MG63 (cell line): Measurements from ENCODE around the gene SIRPG. TPM values are rescaled to one million over a fixed set of nuclear protein-coding genes. Genes with fewer than 3 reads are reported as not detected.
"Not testable (repeated sequence)": the region's sequence is repeated elsewhere in the genome, so short reads cannot be mapped to it uniquely, and the experiment has no call there.

Experiments
- DNase-seq: peaks from one replicate; pipeline ENCODE4 v3.0.0-alpha.2; 2020
- H3K27me3 ChIP-seq: fragments of 250-450 bp; sonication (Bioruptor Pico); 2 replicates; pipeline ENCODE4 v1.5.1; 2020; ENCODE audit warnings: mild to moderate bottlenecking, moderate library complexity
- H3K36me3 ChIP-seq: fragments of 250-450 bp; sonication (Bioruptor Pico); 2 replicates; pipeline ENCODE4 v1.5.1; 2020; ENCODE audit warnings: mild to moderate bottlenecking, moderate library complexity
- H3K4me3 ChIP-seq: fragments of 250-450 bp; sonication (Bioruptor Pico); 2 replicates; pipeline ENCODE4 v1.5.1; 2020; ENCODE audit warnings: mild to moderate bottlenecking, moderate library complexity
- H3K9me3 ChIP-seq: fragments of 250-450 bp; sonication (Bioruptor Pico); 2 replicates; pipeline ENCODE4 v1.5.1; 2020; ENCODE audit warnings: mild to moderate bottlenecking, moderate library complexity
- total RNA-seq: library from RNA; depleted of rRNA; stranded (reverse); fragments of >200 nt; shearing (Covaris generic); gene quantifications from 2 replicates; pipeline ENCODE4 v1.2.3, GENCODE V29; 2014; ENCODE audit warnings: low replicate concordance

SIRPG gene
- total RNA-seq, 1 experiment from 2014 or later = not detected

DNA sequence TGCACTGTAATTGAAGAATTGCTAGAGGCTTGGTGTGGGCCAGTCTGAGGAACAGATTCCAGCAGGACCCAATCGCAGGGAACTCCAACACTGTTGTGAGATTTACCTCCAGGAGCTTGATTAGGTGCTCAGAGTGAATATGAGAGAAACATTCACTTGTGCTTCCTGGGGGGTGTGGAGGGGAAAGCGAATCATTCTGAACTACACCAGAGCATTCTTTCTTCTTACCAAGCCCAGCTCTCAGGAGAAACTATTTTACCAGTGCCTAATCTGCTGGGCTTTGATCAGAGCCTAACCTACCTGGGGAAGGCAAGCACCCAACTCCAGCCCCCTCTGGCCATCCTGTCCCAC lies 30.4 kb downstream of the SIRPG start:
- Histone ChIP-seq H3K9me3 (no peaks in the 10 kb centered on the region), H3K36me3 (no peaks in the 10 kb centered on the region), H3K27me3 (no peaks in the 10 kb centered on the region), H3K4me3 (no peak overlapping the region)
- no peak for DNase-seq

DNA sequence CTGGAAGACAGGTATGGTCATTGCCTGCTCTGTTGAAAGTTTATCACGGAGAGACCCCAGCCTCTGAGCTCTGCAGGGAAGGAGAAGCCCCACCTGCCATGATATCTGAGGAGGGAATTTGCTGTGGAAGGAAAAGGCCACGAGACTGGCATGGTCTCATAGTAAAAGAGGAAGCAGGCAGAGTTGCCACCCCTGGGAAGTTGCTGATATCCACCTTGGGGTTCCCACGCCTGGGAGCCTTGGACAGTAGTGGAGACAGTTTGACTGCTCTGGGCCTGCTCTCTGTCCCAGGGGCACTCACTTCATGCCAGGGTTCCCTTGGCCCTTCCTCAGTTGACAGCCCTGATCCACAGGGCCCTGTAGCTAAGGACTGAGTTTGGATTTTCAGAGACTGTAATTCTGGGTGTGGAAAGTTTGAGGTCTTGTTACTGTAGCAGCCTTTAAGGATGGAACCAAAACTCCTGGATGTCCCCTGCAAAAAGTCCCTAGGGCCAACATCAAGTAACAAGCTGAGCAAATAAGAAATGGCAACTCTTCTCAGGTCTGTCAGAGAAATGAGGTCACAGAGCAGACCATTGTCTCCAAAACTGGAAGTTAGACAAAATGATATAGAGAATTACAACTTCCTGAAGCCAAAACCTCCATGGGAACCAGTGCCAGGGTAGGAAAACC lies 30.9 kb downstream of the SIRPG start:
- no peaks in the 10 kb centered on the region for H3K9me3 ChIP-seq
- H3K27me3 ChIP-seq = no peaks in the 10 kb centered on the region
- H3K4me3 ChIP-seq = no peak overlapping the region
- no peak for DNase-seq
- H3K36me3 ChIP-seq = no peaks in the 10 kb centered on the region

DNA sequence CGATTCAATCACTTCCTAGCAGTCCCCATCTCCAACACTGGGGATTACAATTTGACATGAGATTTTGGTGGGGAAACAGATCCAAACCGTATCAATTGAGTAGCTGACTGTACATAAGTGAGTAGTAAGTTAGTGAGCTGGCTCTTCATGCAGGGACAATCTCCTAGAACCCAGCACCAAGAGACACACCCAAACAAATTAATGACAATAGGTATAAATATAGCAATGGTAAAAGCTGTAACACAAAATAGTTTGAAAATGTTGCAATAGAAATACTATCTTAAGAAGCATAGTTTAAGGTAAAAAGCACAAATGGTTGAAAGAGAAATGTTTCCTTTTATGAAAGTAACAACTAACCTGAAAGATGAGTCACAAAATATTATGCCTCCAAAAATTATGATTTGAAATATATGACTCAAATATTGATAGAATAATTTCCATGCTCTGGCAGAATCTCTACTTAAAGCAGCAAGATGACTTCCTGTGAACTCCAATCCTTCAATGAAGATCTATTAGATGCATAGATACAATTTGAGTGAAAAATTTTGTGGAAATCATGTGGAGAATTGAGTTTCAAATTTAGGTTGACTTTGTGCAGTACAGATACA lies 32.4 kb downstream of the SIRPG start:
- H3K27me3 ChIP-seq = no peaks in the 10 kb centered on the region
- H3K9me3 ChIP-seq = no peaks in the 10 kb centered on the region
- DNase-seq = no peak
- no peak overlapping the region for H3K4me3 ChIP-seq
- H3K36me3 ChIP-seq = no peaks in the 10 kb centered on the region

DNA sequence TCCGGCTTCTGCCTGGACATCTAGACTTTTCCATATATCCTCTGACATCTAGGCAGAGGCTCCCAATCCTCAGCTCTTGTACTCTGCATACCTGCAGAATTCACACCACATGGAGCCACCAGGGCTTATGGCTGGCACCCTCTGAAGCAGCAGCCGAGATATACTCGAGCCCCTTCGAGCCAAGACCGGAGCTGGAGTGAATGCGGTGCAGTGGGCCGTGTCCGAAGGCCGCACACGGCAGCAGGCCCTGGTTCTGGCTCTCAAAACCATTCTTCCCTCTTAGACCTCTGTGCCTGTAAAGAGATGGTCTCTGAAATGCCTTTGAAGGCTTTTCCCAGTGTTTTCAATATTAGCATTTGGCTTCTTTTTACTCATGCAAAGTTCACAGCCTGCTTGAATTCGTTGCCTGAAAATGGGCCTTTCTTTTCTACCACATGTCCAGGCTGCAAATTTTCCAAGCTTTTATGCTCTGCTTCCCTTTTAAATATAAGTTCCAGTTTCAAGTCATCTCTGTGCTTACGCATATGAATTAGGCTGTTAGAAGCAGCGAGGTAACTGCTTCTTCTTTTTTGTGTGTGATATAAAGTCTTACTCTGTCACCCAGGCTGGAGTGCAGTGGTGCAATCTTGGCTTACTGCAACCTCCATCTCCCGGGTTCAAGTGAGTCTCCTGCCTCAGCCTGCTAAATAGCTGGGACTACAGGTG lies 33.9 kb downstream of the SIRPG start:
- Histone ChIP-seq H3K4me3 (no peak overlapping the region), H3K27me3 (no peaks in the 10 kb centered on the region), H3K36me3 (no peaks in the 10 kb centered on the region), H3K9me3 (no peaks in the 10 kb centered on the region)
- no peak for DNase-seq

DNA sequence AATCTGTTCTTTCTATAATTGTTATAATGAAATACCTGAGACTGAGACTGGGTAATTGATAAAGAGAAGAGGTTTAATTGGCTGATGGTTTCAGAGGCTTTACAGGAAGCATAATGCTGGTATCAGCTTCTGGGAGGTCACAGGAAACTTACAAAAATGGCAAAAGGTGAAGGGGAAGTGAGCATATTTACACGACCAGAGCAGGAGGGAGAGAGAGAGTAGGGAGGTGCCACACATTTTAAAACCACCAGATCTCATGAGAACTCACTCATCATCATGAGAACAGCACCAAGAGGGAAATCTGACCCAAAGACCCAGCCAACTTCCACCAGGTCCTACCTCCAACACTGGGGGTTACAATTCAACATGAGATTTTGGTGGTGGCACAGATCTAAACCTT lies 35.1 kb downstream of the SIRPG start:
- no peaks in the 10 kb centered on the region for H3K9me3 ChIP-seq
- no peaks in the 10 kb centered on the region for H3K36me3 ChIP-seq
- DNase-seq = no peak
- H3K4me3 ChIP-seq = no peak overlapping the region
- H3K27me3 ChIP-seq = no peaks in the 10 kb centered on the region

DNA sequence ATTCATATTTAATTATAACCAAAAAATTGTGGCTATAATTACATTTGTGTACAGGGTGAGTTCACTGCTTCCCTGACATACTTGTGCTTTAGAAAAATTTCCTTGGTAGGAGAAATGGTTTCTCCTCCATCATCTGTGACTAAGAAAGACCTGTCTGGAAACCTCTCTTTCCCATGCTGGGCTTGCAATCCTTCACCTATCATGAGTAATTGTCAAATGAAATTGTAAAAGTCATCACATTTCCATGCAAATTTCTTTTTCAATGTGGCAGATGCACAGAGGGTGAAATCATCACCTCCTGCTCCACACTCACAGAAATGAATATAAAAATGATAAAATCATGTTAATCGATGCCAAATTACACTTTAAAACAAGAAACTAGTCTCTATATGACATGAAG lies 36.3 kb downstream of the SIRPG start:
- H3K27me3 ChIP-seq = no peaks in the 10 kb centered on the region
- H3K4me3 ChIP-seq = no peak overlapping the region
- no peaks in the 10 kb centered on the region for H3K36me3 ChIP-seq
- no peak for DNase-seq
- no peaks in the 10 kb centered on the region for H3K9me3 ChIP-seq

DNA sequence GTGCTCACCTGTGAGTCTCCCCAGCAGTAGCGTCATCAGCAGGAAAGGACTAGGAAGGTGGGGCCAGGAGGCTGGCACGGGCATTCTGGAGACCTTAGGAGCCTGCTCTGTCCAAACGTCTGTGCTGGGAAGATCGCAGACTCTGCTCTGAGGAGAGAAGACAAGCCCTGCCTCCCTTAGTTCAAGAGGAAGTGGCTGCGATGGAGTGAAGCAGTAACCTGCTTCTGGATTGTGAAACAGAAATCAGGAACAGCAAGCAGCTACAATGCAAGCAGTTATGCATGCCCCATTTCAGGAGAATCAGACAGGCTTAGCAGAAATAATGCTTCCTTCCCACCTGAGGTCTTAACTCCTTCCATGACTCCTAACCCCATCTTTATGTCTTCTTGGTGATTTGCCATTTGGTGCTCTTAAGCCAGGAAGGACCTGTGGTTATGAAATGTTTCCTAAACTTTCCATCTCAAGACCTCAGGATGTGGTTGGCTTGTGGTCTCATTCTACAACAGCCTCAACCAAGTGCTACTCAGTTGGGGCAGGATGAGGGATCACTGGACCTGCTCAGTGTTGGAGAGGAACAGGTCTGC lies 37.6 kb downstream of the SIRPG start, which contains the start of gene SIRPB1:
TSS of gene SIRPB1 (minus strand) at position 149 of the 584 bp plus-strand sequence. CDS start at position 84, 65 bp downstream.
- H3K36me3 ChIP-seq = no peaks in the 10 kb centered on the region
- no peaks in the 10 kb centered on the region for H3K9me3 ChIP-seq
- no peak within 1 kb of the TSS for H3K4me3 ChIP-seq
- no peak for DNase-seq
- no peaks in the 10 kb centered on the region for H3K27me3 ChIP-seq

DNA sequence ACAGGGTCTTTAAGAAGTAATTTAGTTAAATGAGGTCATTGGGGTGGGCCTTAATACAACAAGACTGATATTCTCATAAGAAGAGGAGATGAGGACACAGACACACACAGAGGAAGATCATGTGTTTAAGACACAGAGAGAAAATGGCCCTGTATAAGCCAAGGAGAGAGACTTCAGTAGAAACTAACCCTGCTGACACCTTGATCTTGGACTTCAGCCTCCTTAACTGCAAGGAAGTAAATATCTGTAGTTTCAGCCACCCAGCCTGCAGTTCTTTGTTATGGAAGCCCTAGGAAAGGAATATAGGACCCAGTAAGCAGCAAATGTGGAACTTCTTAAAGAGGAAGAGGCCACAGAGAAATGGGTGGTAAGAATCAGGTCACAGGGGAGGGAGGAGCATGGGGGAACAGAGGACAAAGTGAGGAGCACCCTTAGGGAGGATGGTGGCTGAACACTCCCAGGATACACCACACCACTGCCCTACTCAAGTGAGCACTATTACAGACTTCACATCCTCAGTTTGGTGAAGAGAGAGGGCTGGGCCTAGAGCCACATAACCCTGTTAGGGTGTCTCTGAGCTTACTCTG lies 38.5 kb downstream of the SIRPG start:
- no peaks in the 10 kb centered on the region for H3K36me3 ChIP-seq
- no peaks in the 10 kb centered on the region for H3K9me3 ChIP-seq
- no peaks in the 10 kb centered on the region for H3K27me3 ChIP-seq
- H3K4me3 ChIP-seq = no peak overlapping the region
- no peak for DNase-seq

DNA sequence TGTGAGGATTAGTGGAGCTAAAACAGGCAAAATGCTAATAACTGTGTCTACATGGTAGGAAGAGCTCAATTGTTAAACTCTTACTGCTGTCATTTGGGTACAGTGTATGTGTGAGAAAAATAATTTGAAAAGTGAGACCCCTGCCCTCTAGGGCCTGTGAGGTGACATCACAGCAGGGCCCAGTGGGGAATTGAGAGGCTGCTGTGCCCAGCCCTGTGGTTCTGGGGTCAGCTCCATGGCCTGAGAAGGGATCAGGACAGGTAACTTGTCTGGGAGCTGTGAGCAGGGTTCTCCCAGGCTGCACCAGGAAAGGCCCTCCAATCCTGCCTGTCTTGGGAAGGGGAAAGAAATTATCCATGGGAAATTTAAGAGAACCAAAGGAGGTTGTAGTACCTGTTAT lies 39.1 kb downstream of the SIRPG start:
- Histone ChIP-seq H3K4me3 (no peak overlapping the region), H3K27me3 (no peaks in the 10 kb centered on the region), H3K9me3 (no peaks in the 10 kb centered on the region), H3K36me3 (no peaks in the 10 kb centered on the region)
- DNase-seq = no peak

DNA sequence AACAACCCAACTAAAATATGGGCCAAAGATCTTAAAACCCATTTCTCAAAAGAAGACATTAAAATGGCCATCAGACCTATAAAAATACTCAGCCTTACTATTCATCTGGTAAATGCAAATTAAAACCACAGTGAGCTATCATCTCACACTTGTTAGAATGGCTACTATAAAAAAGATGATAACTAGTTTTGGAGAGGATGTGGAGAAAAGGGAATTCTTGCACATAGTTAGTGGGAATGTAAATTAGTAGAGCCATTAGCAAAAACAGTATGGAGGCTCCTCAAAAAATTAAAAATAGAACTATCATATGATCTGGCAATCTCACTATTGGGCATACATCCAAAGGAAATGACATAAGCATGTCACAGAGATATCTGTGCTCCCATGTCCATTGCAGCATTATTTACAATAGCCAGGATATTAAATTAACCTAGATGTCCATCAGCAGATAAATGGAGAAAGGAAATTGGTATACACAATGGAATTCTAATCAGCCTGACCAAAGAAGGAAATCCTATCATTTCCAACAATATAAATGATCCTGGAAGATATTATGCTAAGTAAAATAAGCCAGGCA lies 40.6 kb downstream of the SIRPG start:
- DNase-seq = no peak
- Histone ChIP-seq H3K27me3 (no peaks in the 10 kb centered on the region), H3K9me3 (no peaks in the 10 kb centered on the region), H3K36me3 (no peaks in the 10 kb centered on the region), H3K4me3 (no peak overlapping the region)

DNA sequence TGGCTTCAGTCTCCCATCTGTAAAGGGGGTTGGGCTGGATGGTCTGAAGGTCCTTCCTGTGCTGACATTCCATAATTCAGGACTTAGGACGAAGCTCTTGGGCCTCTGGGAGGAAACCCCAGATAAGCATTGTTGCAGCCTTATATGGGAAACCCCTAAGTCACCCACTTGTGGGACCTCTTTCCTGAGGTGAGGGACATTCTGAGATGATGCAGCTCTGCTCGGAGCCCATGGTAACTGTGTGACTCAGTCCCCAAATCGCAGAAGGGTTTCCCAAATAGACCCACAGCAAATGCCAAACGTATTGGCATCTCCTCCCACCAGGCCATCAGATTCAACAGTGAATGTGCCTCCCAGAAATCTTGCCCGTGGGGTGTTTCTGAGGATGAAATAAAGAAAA lies 47.2 kb downstream of the SIRPG start:
- H3K4me3 ChIP-seq, H3K27me3 ChIP-seq, H3K36me3 ChIP-seq, DNase-seq, H3K9me3 ChIP-seq: not testable (repeated sequence)

DNA sequence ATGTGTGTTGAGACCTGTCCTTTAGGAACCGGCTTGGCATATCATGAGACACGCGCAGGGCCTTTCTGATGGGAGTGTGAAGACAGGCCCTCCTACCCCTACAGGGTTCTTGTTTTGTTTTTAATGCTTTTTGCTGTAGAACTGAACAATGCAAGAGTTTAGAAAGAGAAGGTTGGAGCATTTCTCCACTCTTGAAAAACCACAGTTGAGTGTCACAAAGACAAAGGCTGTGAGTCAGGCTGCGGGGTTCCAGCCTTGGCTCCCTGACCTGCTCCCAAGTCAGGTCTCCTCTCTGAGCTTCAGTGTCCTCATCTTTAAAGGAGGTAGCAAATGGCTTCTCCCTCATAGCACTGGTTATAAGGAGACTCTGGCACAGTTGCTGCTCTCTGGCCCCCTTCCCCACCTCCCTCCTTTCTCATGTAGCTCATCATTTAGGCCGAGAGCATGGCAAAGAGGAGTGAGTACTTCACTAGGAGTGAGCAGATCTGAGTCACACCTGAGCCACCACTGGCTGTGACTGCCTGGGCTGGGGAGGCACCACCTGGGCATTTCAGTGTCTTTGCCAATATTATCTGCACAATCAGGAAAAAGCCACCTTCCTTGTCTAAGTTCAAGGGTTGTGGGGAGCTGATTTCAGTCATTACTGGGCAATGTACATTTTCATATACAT lies 48.8 kb downstream of the SIRPG start:
- DNase-seq, H3K36me3 ChIP-seq, H3K4me3 ChIP-seq, H3K27me3 ChIP-seq, H3K9me3 ChIP-seq: not testable (repeated sequence)

DNA sequence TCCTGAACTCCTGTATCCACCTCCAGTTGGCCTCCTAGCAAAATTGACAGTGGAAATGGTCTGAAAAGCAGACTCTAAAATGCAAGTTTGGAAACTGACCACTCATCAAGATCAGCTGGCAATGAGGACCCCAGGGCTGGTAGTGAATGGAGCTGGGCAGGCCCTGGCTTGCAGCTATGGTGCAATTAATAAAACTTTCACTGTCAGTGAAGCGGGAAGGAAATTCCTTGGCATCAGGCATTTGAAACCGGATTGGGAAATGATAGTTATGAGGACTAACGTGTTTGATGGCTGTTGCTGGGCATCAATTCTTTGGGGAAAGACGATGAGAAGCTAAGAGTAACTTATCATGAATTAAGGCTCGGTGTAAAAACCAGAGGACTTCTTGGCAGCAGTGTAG lies 56.8 kb downstream of the SIRPG start:
- no peak for DNase-seq

DNA sequence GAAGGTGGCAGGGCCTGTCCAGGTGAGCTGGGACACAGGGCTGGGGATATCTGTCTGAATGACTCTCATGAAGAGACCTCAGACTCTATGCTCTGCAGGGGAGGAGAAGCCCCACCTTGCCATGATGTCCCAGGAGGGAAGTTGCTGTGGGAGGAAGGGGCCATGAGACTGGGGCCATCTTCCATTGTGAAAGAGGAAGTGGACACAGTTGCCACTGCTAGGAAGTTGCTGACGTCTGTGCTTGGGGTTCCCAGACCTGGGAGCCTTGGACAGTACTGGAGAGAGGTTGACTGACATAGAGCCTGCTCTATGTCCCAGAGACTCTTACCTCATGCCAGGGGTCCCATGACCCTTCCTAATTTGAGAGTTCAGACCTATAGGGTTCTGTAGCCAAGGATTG lies 62.2 kb downstream of the SIRPG start:
- Histone ChIP-seq H3K27me3 (no peaks in the 10 kb centered on the region), H3K4me3 (no peak overlapping the region), H3K36me3 (no peaks in the 10 kb centered on the region), H3K9me3 (no peaks in the 10 kb centered on the region)
- DNase-seq = no peak

More for the DNA sequence above, 56.8 kb downstream of the SIRPG start:
- Histone ChIP-seq H3K36me3 (no peaks in the 10 kb centered on the region), H3K27me3 (no peaks in the 10 kb centered on the region), H3K4me3 (no peak overlapping the region), H3K9me3 (no peaks in the 10 kb centered on the region)

DNA sequence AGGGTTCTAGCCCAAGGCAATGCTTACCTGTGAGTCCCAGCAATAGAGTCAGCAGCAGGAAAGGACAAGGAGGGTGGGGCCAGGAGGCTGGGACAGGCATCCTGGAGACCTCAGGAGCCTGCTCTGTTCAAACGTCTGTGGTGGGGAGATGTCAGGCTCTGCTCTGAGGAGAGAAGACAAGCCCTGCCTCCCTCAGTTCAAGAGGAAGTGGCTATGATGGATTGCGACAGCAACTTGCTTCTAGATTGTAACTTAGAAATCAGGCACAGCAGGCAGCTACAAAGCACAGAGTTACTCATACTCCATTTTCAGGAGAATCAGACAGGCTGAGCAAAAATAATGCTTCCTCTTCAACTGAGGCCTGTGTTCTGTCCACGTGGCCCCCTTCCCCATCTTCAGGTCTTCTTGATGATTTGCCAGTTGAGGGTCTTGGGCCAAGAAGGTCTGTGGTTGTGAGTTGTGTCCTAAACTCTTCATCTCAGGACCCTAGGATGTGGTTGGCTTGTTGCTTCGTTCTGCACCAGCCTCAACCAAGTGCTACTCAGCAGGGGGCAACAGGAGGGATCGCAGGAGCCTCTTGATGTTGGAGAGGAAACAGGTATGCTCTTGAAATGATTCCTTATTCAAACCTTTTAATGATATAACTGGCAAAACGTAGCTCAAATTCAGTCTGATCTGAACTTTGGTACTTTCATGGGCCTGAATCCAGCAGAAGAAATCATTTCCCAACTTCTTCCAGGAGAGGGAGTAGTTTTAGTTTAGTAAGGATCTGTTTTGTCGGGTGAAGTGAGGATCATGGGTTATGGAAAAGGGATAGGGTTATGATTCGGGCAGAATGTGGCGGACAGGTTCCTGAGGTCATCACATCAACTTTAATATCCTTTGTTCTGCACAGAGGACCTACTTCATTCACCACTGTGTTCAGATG lies 68.8 kb downstream of the SIRPG start:
- H3K36me3 ChIP-seq = no peaks in the 10 kb centered on the region
- no peak for DNase-seq
- H3K4me3 ChIP-seq = no peak overlapping the region
- no peaks in the 10 kb centered on the region for H3K27me3 ChIP-seq
- no peaks in the 10 kb centered on the region for H3K9me3 ChIP-seq
